SK-N-MC (cell line): Measurements from ENCODE around the gene SYNE1.

Experiments
- DNase-seq: peaks from one replicate; pipeline ENCODE4 v3.0.0-alpha.2; 2011; ENCODE audit warnings: low read depth, low spot score
- H3K27ac ChIP-seq: fragments of 200-600 bp; sonication (generic); 2 replicates; pipeline ENCODE4 v1.5.1; 2016; ENCODE audit warnings: mixed run types
- H3K36me3 ChIP-seq: fragments of 200-600 bp; sonication (generic); 2 replicates; pipeline ENCODE4 v1.6.1; 2017; ENCODE audit warnings: antibody characterized with exemption, low read length, mixed read lengths; ENCODE audit not compliant: insufficient read depth
- H3K4me3 ChIP-seq: fragments of 200-600 bp; sonication (generic); 2 replicates; pipeline ENCODE4 v1.5.1; 2016
- H3K9ac ChIP-seq: fragments of 200-600 bp; sonication (generic); 2 replicates; pipeline ENCODE4 v1.8.0; 2017; ENCODE audit warnings: mixed run types, mixed read lengths; ENCODE audit not compliant: insufficient read length
- H3K9me3 ChIP-seq: fragments of 200-600 bp; sonication (generic); 2 replicates; pipeline ENCODE4 v1.6.1; 2017; ENCODE audit warnings: low read depth, mild to moderate bottlenecking, antibody characterized with exemption, low read length, moderate library complexity, mixed read lengths
- EZH2 ChIP-seq: fragments of 200-600 bp; sonication (generic); IDR thresholded peaks from one replicate; pipeline ENCODE4 v1.6.1; 2017; ENCODE audit warnings: antibody characterized with exemption
- FOXP2 ChIP-seq: optimal IDR thresholded peaks from 2 replicates; pipeline ENCODE3; 2011; ENCODE audit warnings: mild to moderate bottlenecking, moderate library complexity; ENCODE audit not compliant: insufficient read depth; ENCODE audit errors: extremely low read length, control extremely low read depth
- POLR2AphosphoS5 ChIP-seq: IDR thresholded peaks from 2 replicates; pipeline ENCODE4 v1.6.1; 2012; ENCODE audit warnings: mild to moderate bottlenecking, low read depth, low read length, borderline replicate concordance

SYNE1 gene

GRCh38 chr6:152071843-152072242 is 565.3 kb downstream of the SYNE1 start:
- TF ChIP-seq EZH2 (no peak), POLR2AphosphoS5 (no peak), FOXP2 (no peak)
- Histone ChIP-seq H3K36me3 (no peaks in the 10 kb centered on the region), H3K9ac (no peak overlapping the region), H3K27ac (no peak overlapping the region), H3K4me3 (no peak overlapping the region), H3K9me3 (no peaks in the 10 kb centered on the region)
- DNase-seq: no peak
